ENCODE results near the gene BTG3.

DNA sequence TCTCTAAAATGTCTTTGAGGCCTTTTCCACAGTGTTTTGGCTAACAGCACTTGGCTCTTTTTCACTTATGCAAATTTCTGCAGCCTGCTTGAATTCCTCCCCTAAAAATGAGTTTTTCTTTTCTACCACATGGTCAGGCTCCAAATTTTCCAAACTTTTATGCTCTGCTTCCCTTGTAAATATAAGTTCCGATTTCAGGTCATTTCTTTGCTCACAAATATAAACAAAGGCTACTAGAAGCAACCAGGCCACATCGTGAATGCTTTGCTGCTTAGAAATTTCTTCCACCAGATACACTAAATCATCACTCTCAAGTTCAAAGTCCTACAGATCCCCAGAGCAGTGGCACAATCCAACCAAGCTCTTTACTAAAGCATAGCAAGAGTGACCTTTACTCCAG, 28.1 kb upstream of the BTG3 start:
- TF ChIP-seq, protein P1, sequence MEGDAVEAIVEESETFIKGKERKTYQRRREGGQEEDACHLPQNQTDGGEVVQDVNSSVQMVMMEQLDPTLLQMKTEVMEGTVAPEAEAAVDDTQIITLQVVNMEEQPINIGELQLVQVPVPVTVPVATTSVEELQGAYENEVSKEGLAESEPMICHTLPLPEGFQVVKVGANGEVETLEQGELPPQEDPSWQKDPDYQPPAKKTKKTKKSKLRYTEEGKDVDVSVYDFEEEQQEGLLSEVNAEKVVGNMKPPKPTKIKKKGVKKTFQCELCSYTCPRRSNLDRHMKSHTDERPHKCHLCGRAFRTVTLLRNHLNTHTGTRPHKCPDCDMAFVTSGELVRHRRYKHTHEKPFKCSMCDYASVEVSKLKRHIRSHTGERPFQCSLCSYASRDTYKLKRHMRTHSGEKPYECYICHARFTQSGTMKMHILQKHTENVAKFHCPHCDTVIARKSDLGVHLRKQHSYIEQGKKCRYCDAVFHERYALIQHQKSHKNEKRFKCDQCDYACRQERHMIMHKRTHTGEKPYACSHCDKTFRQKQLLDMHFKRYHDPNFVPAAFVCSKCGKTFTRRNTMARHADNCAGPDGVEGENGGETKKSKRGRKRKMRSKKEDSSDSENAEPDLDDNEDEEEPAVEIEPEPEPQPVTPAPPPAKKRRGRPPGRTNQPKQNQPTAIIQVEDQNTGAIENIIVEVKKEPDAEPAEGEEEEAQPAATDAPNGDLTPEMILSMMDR (conservative IDR thresholded peaks at IDR 0.05; ENCODE audit: low read depth, low read length), result no peak
- no peak for TF ChIP-seq EZH2 (IDR thresholded peaks at IDR 0.05; ENCODE audit: borderline replicate concordance, low read depth, low read length, poor library complexity, severe bottlenecking)

Measured in A673 (cell line).